A549 (cell line): ENCODE data around the gene UGT1A10. TPM values are rescaled to one million over a fixed set of nuclear protein-coding genes. Genes with fewer than 3 reads are reported as not detected.

Source experiments
- ATAC-seq, 2 experiments: fragments of 200-7000 bp in 1 of 2; fragments of >200 bp in 1 of 2; cut with Nextera tagmentation in 1 of 2; cut with Tn5 transposase in 1 of 2; 3 replicates each; pipeline versions ENCODE4 v1.8.0 to v1.9.1; 2018 to 2020; ENCODE audit warnings: mild to moderate bottlenecking in 1 of 2, moderate library complexity in 1 of 2
- CTCF ChIA-PET: fragments of 300-600 bp; sonication (Branson Sonifier 250); formaldehyde crosslinking; extraction: SDS; loops from one replicate; lab custom pipeline; 2021; ENCODE audit warnings: antibody characterized with exemption, inconsistent platforms; lab: Yijun Ruan, JAX
- POLR2A ChIA-PET: fragments of 350-600 bp; formaldehyde crosslinking; extraction: SDS; loops from one replicate; lab custom pipeline; 2021; ENCODE audit warnings: antibody characterized with exemption, inconsistent platforms; lab: Yijun Ruan, JAX
- DNase-seq, 2 experiments: peaks; one replicate each; pipeline versions ENCODE4 v3.0.0 to v3.0.0-alpha.2; 2011 to 2016; ENCODE audit warnings: low read depth in 1 of 2, low spot score in 1 of 2
- FAIRE-seq: peaks from 2 replicates; lab custom pipeline; 2011; peaks lifted over from hg19 to GRCh38; lab: Jason Lieb, UNC
- H3K27ac ChIP-seq, 2 experiments: fragments of >200 bp; sonication (Bioruptor Twin); formaldehyde crosslinking; 3 replicates each; pipeline ENCODE4 v1.5.1; 2016 to 2017
- H3K4me1 ChIP-seq: fragments of >200 bp; sonication (Bioruptor Twin); formaldehyde crosslinking; 3 replicates; pipeline ENCODE4 v1.6.1; 2016
- H3K4me2 ChIP-seq: fragments of >200 bp; sonication (Bioruptor Twin); formaldehyde crosslinking; 3 replicates; pipeline ENCODE4 v1.6.1; 2016
- H3K4me3 ChIP-seq: fragments of >200 bp; sonication (Bioruptor Twin); formaldehyde crosslinking; 3 replicates; pipeline ENCODE4 v1.5.1; 2016
- H3K9me3 ChIP-seq: fragments of >200 bp; sonication (Bioruptor Twin); formaldehyde crosslinking; 3 replicates; pipeline ENCODE4 v1.6.1; 2016
- CBX2 ChIP-seq: fragments of 200-600 bp; sonication (generic); IDR thresholded peaks from 2 replicates; pipeline ENCODE4 v1.6.1; 2016; ENCODE audit warnings: low read depth, mild to moderate bottlenecking, borderline replicate concordance
- CHD4 ChIP-seq: fragments of 200-600 bp; sonication (generic); IDR thresholded peaks from 2 replicates; pipeline ENCODE4 v1.6.1; 2016; ENCODE audit warnings: antibody characterized with exemption, mild to moderate bottlenecking, borderline replicate concordance
- CTCF ChIP-seq: fragments of >200 bp; sonication (Bioruptor Twin); formaldehyde crosslinking; IDR thresholded peaks from 3 replicates; pipeline ENCODE4 v1.5.1; 2016
- ELK1 ChIP-seq: fragments of 150-350 bp; IDR thresholded peaks from 2 replicates; pipeline ENCODE4 v1.6.1; 2014; ENCODE audit warnings: low read depth, mild to moderate bottlenecking, low read length
- EP300 ChIP-seq, 2 experiments: fragments of >200 bp; sonication (Bioruptor Twin); formaldehyde crosslinking; IDR thresholded peaks; 2 replicates in 1 of 2; 3 replicates in 1 of 2; pipeline ENCODE4 v1.6.1; 2016 to 2017
- FOSB ChIP-seq: fragments of 250-450 bp; sonication (Bioruptor Pico); IDR thresholded peaks from 2 replicates; pipeline ENCODE4 v1.5.0; 2020; ENCODE audit warnings: mild to moderate bottlenecking, moderate library complexity
- FOXS1 ChIP-seq: fragments of 250-450 bp; sonication (Bioruptor Pico); IDR thresholded peaks from 2 replicates; pipeline ENCODE4 v1.5.0; 2020; ENCODE audit warnings: mild to moderate bottlenecking, moderate library complexity
- GATA3 ChIP-seq: IDR thresholded peaks from 2 replicates; pipeline ENCODE4 v1.6.1; 2012; ENCODE audit warnings: borderline replicate concordance
- HMGXB4 ChIP-seq: fragments of 250-450 bp; sonication (Bioruptor Pico); IDR thresholded peaks from 2 replicates; pipeline ENCODE4 v1.5.0; 2021; ENCODE audit warnings: mild to moderate bottlenecking, moderate library complexity, borderline replicate concordance
- HOXB5 ChIP-seq: fragments of 250-450 bp; sonication (Bioruptor Pico); IDR thresholded peaks from 2 replicates; pipeline ENCODE4 v1.5.0; 2020; ENCODE audit warnings: mild to moderate bottlenecking, moderate library complexity
- JUNB ChIP-seq: fragments of >200 bp; sonication (Bioruptor Twin); formaldehyde crosslinking; IDR thresholded peaks from 2 replicates; pipeline ENCODE4 v1.6.1; 2016
- KDM5A ChIP-seq: fragments of 200-600 bp; sonication (generic); IDR thresholded peaks from 2 replicates; pipeline ENCODE4 v1.6.1; 2016; ENCODE audit warnings: antibody characterized with exemption, mild to moderate bottlenecking
- NR3C1 ChIP-seq: fragments of >200 bp; sonication (Bioruptor Twin); formaldehyde crosslinking; IDR thresholded peaks from 3 replicates; pipeline ENCODE4 v1.6.1; 2017
- RARB ChIP-seq: fragments of 250-450 bp; sonication (Bioruptor Pico); IDR thresholded peaks from 2 replicates; pipeline ENCODE4 v1.8.0; 2021; ENCODE audit warnings: mild to moderate bottlenecking, moderate library complexity
- SREBF2 ChIP-seq: fragments of 450-650 bp; IDR thresholded peaks from 2 replicates; pipeline ENCODE4 v1.6.1; 2014; ENCODE audit warnings: mild to moderate bottlenecking, moderate library complexity
- TP53 ChIP-seq: fragments of 250-450 bp; sonication (Bioruptor Pico); IDR thresholded peaks from 2 replicates; pipeline ENCODE4 v1.5.0; 2021; ENCODE audit warnings: mild to moderate bottlenecking, moderate library complexity
- USF2 ChIP-seq: fragments of 450-650 bp; IDR thresholded peaks from 2 replicates; pipeline ENCODE4 v1.6.1; 2014; ENCODE audit warnings: antibody characterized with exemption
- ZC3H11A ChIP-seq: fragments of 450-650 bp; IDR thresholded peaks from 2 replicates; pipeline ENCODE4 v1.6.1; 2014; ENCODE audit warnings: antibody characterized with exemption, mild to moderate bottlenecking
- WGBS: methylation state at CpG from one replicate; pipeline ENCODE4 v1.1.6; 2017; ENCODE audit errors: missing lambda C conversion rate; 5-methylcytosine and 5-hydroxymethylcytosine counted together
- polyA plus RNA-seq, 4 experiments: library from polyadenylated mRNA; depleted of rRNA in 3 of 4; stranded (reverse); fragments of >200 nt; fragmentation: RNase III in 1 of 4; extraction: RNeasy Plus Mini Kit Qiagen cat#74134 plus additional on column Dnase treatment in 1 of 4; gene quantifications; 2 replicates in 3 of 4; 3 replicates in 1 of 4; pipeline ENCODE4 v1.2.3, GENCODE V29; 2011 to 2017

UGT1A10 gene
- polyA plus RNA-seq, 2 of the 4 experiments (the other 2 are of a cell fraction) = 0.10 TPM; not detected in 1

GRCh38 chr2:233772583-233772982, 136.3 kb downstream of the UGT1A10 start:
- ATAC-seq = no peak
- DNase-seq = no peak
- peaks cover 23% of the 10 kb centered on the region for H3K9me3 ChIP-seq
- WGBS = 73% methylated on average over 5 of the region's 5 CpGs
- H3K4me3 ChIP-seq = no peak overlapping the region
- H3K4me1 ChIP-seq = no peaks in the 10 kb centered on the region
- H3K4me2 ChIP-seq = no peak overlapping the region
- POLR2A ChIA-PET = no interaction called here
- TF ChIP-seq HMGXB4 (CRISPR knock-in tag) = no peak
- no peak for TF ChIP-seq CTCF
- TF ChIP-seq HOXB5 (CRISPR knock-in tag) = no peak
- FAIRE-seq = no peak
- H3K27ac ChIP-seq = 0 out of 6 replicates have a peak overlapping the region, but pooled peaks of 1 of the 2 experiments have one; percentile 9
- CTCF ChIA-PET = no interaction called here

- Histone ChIP-seq H3K4me3 (no peak overlapping the region), H3K4me2 (no peak overlapping the region), H3K9me3 (peaks cover 23% of the 10 kb centered on the region), H3K4me1 (no peaks in the 10 kb centered on the region), H3K27ac (peak overlapping the region in 1 of 2 experiments; percentile 27; a peak in 1 of 6 replicates)
- DNase-seq = no peak
- FAIRE-seq = no peak
- CTCF ChIA-PET = interaction anchor here (1.8 kb wide), 1 partner anchor 59 kb away, joined by 5 read pairs; no protein-coding TSS in a partner anchor
- TF ChIP-seq HMGXB4 (CRISPR knock-in tag) (no peak), FOXS1 (no peak), HOXB5 (CRISPR knock-in tag) (no peak), ELK1 (no peak), JUNB (no peak), EP300 (IDR thresholded peaks at IDR 0.05) (no peak), RARB (CRISPR knock-in tag) (no peak), CHD4 (no peak), NR3C1 (no peak), FOSB (no peak), ZC3H11A (no peak), TP53 (no peak), CBX2 (no peak)
- no peak for ATAC-seq
- POLR2A ChIA-PET = no interaction called here
- WGBS = 97% methylated on average over 5 of the region's 5 CpGs
These were observed 137.6 kb downstream of the UGT1A10 start for GRCh38 chr2:233773854-233774253.

GRCh38 chr2:233775414-233775813, 139.2 kb downstream of the UGT1A10 start:
- 97% methylated on average over 6 of the region's 6 CpGs for WGBS
- no peak for DNase-seq
- Histone ChIP-seq H3K4me3 (no peak overlapping the region), H3K9me3 (peaks cover 28% of the 10 kb centered on the region), H3K27ac (peak overlapping the region in 1 of 2 experiments; percentile 40; a peak in 3 of 6 replicates), H3K4me1 (no peaks in the 10 kb centered on the region), H3K4me2 (no peak overlapping the region)
- POLR2A ChIA-PET = no interaction called here
- FAIRE-seq = no peak
- no peak for ATAC-seq
- CTCF ChIA-PET = interaction anchor here (0.6 to 2.2 kb wide), 3 partner anchors 11 to 92 kb away, joined by 3 to 5 read pairs (median 5); no protein-coding TSS in a partner anchor
- TF ChIP-seq CTCF (no peak), GATA3 (no peak), USF2 (peak; percentile 30; the same call in 1 of the 2 replicates), KDM5A (no peak), SREBF2 (no peak)
